HUES6 (cell line): ENCODE results near the gene ZNF12.
"Not testable (repeated sequence)": the region's sequence is repeated elsewhere in the genome, so short reads cannot be mapped to it uniquely, and the experiment has no call there.

ENCODE experiments used
- H3K27ac ChIP-seq: 2 replicates; pipeline ENCODE4 v1.7.0; 2013; ENCODE audit warnings: low read depth, mild to moderate bottlenecking, low read length, inconsistent platforms
- H3K27me3 ChIP-seq: 2 replicates; pipeline ENCODE4 v1.6.1; 2013; ENCODE audit warnings: low read length; ENCODE audit not compliant: control insufficient read depth, insufficient read depth
- H3K36me3 ChIP-seq: 2 replicates; pipeline ENCODE4 v1.6.1; 2013; ENCODE audit warnings: low read length; ENCODE audit not compliant: control insufficient read depth, insufficient read depth
- H3K4me1 ChIP-seq: 2 replicates; pipeline ENCODE4 v1.6.1; 2013; ENCODE audit warnings: low read length; ENCODE audit not compliant: control insufficient read depth, insufficient read depth
- H3K4me3 ChIP-seq: 2 replicates; pipeline ENCODE4 v1.5.1; 2013; ENCODE audit warnings: low read depth, low read length
- H3K9ac ChIP-seq: one replicate; pipeline ENCODE4 v1.6.1; 2013; ENCODE audit warnings: mild to moderate bottlenecking, low read length
- H3K9me3 ChIP-seq: 2 replicates; pipeline ENCODE4 v1.6.1; 2013; ENCODE audit warnings: low read depth, low read length; ENCODE audit not compliant: control insufficient read depth, insufficient read depth

ZNF12 gene

DNA sequence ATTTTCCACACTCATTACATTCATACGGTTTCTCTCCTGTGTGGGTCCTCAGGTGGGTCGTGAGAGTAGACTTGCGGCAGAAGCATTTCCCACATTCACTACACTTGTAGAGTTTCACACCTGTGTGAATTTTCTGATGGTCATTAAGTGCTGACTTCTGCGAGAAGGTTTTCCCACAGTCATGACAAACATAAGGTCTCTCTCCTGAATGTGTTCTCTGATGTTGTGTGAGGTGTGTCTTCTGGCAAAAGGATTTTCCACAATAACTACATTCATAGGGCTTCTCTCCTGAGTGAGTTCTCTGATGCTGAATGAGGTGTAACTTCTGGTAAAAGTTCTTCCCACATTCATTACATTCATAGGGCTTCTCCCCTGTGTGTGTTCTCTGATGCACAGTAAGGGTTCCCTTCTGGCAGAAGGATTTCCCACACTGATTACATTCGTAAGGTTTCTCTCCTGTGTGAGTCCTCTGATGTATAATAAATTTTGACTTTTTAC is 15.1 kb downstream of the ZNF12 start:
- no peak overlapping the region for H3K27ac ChIP-seq
- H3K9me3 ChIP-seq = peaks cover 98% of the 10 kb centered on the region

DNA sequence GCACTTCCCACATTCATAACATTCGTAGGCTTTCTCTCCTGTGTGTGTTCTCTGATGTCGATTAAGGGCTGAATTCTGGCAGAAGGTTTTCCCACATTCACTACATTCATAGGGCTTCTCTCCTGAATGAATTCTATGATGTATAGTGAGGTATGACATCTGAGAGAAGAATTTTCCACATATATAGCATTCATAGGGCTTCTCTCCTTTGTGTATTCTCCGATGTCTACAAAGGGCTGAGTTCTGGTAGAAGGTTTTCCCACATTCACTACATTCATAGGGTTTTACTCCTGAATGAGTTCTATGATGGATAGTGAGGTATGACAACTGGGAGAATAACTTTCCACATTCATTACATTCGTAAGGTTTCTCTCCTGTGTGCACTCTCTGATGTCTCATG is 15.6 kb downstream of the ZNF12 start:
- H3K27ac ChIP-seq = no peak overlapping the region
- no peaks in the 10 kb centered on the region for H3K27me3 ChIP-seq
- peaks cover 98% of the 10 kb centered on the region for H3K36me3 ChIP-seq
- peaks cover 98% of the 10 kb centered on the region for H3K9me3 ChIP-seq
- H3K4me1 ChIP-seq = no peaks in the 10 kb centered on the region
- H3K9ac ChIP-seq = no peak overlapping the region
- H3K4me3 ChIP-seq = peak overlapping the region; percentile 29; the same call in 1 of the 2 replicates

More for the DNA sequence above, 15.1 kb downstream of the ZNF12 start:
- Histone ChIP-seq H3K4me1 (no peaks in the 10 kb centered on the region), H3K4me3 (no peak overlapping the region), H3K27me3 (no peaks in the 10 kb centered on the region), H3K36me3 (peaks cover 99% of the 10 kb centered on the region), H3K9ac (no peak overlapping the region)

DNA sequence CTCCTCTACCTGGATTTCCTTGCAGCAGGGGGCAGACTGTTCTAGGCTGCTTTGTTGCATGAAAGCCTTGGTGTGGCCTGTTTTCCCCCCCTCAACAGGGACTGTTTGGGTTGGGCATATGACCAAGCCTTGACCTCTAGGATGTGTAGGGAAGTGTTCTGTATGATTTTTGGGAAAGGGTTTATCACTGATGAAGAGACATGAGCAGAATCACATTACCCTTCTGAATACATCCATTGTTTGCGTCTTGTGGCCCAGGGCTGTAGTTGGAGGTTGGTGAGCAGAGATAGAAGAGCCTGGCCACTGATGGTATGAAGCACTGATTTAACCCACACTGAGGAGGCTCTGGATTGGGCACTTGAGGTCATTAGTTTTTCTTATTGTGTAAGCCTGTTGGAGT is 26.6 kb downstream of the ZNF12 start:
- Histone ChIP-seq H3K4me3 (no peak overlapping the region), H3K9me3 (peaks cover 90% of the 10 kb centered on the region), H3K27ac (no peak overlapping the region), H3K4me1 (no peaks in the 10 kb centered on the region), H3K36me3 (peaks cover 11% of the 10 kb centered on the region), H3K9ac (no peak overlapping the region), H3K27me3 (no peaks in the 10 kb centered on the region)

DNA sequence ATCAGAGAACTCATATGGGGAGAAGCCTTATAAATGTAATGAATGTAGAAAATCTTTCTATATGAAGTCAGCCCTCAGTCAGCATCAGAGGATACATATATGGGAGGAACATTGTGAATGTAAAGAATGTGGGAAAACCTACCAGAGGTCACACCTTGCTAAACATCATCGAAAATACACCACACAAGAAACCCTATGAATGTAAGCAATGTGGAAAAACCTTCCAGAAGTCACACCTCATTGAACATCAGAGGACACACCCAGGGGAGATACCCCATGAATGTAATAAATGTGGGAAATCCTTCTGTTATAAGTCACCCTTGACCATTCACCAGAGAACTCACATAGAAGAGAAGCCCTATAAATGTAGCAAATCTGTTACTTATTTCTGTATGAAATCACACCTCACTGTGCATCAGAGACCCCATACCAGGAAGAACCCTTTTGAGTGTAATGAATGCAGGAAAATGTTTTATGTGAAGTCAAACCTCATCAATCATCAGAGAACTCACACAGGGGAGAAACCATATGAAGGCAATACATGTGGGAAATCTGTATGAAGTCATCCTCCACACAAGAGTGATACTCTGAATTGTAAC is 30.8 kb downstream of the ZNF12 start:
- no peaks in the 10 kb centered on the region for H3K27me3 ChIP-seq
- peaks cover 18% of the 10 kb centered on the region for H3K36me3 ChIP-seq
- no peak overlapping the region for H3K27ac ChIP-seq
- peaks cover 83% of the 10 kb centered on the region for H3K9me3 ChIP-seq
- peak overlapping the region; percentile 9 for H3K4me3 ChIP-seq
- no peak overlapping the region for H3K9ac ChIP-seq
- no peaks in the 10 kb centered on the region for H3K4me1 ChIP-seq

DNA sequence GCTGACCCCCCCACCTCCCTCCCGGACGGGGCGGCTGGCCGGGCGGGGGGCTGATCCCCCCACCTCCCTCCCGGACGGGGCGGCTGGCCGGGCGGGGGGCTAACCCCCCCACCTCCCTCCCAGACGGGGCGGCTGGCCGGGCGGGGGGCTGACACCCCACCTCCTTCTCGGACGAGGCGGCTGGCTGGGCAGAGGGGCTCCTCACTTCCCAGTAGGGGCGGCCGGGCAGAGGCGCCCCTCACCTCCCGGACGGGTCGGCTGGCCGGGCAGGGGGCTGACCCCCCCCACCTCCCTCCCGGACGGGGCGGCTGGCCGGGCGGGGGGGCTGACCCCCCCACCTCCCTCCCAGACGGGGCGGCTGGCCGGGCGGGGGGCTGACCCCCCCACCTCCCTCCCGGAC is 35.9 kb downstream of the ZNF12 start:
- H3K4me1 ChIP-seq, H3K4me3 ChIP-seq, H3K9ac ChIP-seq, H3K27ac ChIP-seq, H3K27me3 ChIP-seq: not testable (repeated sequence)
- Histone ChIP-seq H3K9me3 (peaks cover 66% of the 10 kb centered on the region), H3K36me3 (peaks cover 31% of the 10 kb centered on the region)

DNA sequence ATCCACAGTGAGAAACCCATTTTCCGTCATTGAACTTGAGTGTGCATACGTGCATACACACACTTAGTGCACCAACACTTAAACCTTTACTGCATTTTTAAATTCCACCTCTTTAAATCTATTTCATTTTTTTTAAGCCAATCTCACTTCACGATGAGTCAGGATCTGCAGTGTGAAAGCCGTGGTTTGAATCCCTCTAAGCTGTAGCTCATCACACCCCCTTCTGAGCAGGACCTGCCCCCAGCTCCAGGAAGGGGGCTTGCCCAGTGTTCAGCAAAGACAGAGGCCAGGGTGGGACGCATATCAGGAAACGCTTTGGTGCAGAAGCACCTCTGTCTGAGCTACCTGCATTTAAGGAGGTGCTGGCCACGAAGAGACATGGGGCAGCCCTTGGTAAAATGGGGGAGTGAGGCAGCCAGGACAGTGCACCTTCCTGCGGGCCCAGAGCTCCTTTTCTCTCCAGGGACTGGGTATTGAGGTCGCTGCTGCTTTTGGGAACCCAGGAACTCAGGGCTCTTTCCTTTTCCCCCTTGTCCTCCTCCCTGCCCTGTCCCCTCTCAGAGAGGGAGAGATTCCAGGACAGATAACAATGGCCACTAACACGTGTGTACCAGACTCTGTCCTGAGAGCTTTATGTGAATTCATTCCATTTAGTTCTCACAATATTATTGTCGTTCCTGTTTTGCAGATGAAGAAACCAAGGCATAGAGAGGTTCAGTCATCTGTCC is 48.0 kb downstream of the ZNF12 start:
- no peaks in the 10 kb centered on the region for H3K9me3 ChIP-seq
- peaks cover 9% of the 10 kb centered on the region; the same call in 1 of the 2 replicates for H3K4me1 ChIP-seq
- no peak overlapping the region for H3K4me3 ChIP-seq
- H3K27me3 ChIP-seq = peaks cover 20% of the 10 kb centered on the region; the same call in 1 of the 2 replicates
- no peak overlapping the region for H3K27ac ChIP-seq
- no peak overlapping the region for H3K9ac ChIP-seq
- no peaks in the 10 kb centered on the region for H3K36me3 ChIP-seq

DNA sequence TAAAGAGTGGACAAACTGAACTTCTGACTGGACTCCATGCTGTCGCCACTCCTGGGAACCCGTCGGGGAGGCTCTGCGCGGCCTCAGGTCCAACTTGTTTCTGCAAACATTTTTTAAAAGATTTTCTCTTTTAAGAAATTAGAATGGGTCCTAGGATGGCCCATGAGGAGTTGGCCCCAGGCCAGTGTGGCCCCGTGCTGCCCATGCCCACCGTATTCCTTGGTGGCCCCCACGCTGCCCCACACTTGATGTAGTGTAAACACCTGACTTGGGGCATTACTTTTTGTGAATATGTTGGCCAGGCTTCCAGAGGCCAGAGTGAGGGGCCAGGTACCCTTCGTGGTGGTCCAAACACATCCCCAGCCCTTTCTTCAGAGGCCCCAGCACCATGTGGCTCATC is 50.3 kb downstream of the ZNF12 start:
- Histone ChIP-seq H3K9ac (no peak overlapping the region), H3K27me3 (peaks cover 20% of the 10 kb centered on the region; the same call in 1 of the 2 replicates), H3K9me3 (no peaks in the 10 kb centered on the region; the same call in 1 of the 2 replicates), H3K36me3 (peaks cover 12% of the 10 kb centered on the region), H3K4me1 (peaks cover 9% of the 10 kb centered on the region; the same call in 1 of the 2 replicates), H3K27ac (no peak overlapping the region), H3K4me3 (no peak overlapping the region)

DNA sequence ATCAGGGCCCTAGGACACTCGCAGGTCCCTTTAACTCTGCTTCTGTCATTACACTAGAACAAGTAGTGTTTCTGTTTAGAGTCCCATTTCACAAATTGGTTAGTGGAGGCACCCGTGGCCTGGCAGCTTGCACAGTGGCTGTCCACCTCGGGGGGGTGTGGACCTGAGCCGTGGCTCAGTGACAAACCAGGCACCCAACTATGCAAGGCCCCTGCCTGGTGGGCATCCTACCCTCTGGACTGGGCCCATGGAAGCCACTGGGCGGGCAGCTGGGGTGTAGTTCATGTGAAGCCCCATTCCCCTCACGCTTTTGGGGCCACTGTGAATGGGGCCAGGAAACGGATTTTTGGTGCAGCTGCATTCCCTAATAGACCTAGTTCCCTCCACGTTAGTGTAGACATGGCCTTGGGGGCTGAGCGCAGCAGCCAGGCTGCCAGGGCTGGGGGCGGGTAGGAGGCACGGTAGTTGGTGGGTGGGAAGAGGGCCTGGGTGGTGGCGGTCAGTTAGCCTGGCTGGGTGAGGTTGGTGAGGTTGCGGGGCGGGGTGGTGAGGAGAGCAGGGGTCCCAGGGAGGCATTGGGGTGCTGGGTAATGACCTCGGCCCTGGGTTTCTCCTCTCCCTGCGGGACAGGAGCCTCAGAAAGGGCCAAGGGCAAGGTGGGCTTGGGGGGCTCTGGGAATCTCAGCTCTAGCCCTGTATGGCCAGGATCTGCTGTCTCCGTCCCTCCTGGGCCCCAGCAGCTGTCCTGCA is 50.9 kb downstream of the ZNF12 start:
- no peaks in the 10 kb centered on the region; the same call in 1 of the 2 replicates for H3K9me3 ChIP-seq
- H3K4me1 ChIP-seq = peaks cover 9% of the 10 kb centered on the region; the same call in 1 of the 2 replicates
- H3K27ac ChIP-seq = no peak overlapping the region
- H3K4me3 ChIP-seq = no peak overlapping the region
- H3K36me3 ChIP-seq = peaks cover 15% of the 10 kb centered on the region
- no peak overlapping the region for H3K9ac ChIP-seq
- peaks cover 20% of the 10 kb centered on the region; the same call in 1 of the 2 replicates for H3K27me3 ChIP-seq

DNA sequence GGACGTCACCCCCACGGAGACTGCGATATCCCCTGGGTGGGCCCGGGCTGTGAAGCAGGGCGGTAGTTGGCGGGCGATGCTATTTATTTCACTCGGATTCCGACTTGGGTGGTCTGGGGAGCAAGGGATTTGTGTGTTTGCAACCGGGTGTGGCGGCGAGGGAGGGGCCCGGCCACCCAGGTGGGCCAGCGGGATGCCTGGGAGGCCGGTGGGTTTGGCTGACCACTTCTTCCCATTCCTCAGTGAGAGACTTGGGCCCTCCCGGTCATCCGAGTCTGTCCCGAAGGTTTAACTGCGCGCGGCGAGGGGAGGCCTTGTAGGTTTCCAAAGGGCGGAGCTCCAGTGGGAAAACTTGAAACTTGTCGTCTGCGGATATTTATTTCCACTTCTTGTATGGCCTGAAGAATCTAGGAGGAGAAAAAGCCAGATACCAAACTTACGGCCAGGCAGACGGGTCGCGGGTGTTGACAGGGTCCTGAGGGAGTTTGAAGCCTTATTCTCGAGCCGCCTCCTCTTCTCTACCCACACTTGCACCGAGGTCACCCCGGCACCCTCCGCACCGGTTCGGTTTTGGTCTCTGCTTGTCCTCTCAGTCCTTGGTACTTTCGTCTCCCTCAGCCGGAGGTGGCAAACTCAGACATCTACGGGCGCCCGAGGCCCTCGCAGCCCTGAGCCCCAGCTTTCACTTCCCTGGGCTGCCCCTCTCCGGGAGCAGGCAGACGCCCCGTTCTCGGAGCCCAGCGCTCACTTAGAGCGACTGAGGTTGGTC is 51.7 kb downstream of the ZNF12 start:
- peaks cover 17% of the 10 kb centered on the region for H3K36me3 ChIP-seq
- peak overlapping the region; percentile 35; the same call in 1 of the 2 replicates for H3K4me3 ChIP-seq
- H3K27ac ChIP-seq = no peak overlapping the region
- H3K9me3 ChIP-seq = no peaks in the 10 kb centered on the region; the same call in 1 of the 2 replicates
- H3K27me3 ChIP-seq = peaks cover 20% of the 10 kb centered on the region; the same call in 1 of the 2 replicates
- peaks cover 9% of the 10 kb centered on the region; the same call in 1 of the 2 replicates for H3K4me1 ChIP-seq
- H3K9ac ChIP-seq = no peak overlapping the region

DNA sequence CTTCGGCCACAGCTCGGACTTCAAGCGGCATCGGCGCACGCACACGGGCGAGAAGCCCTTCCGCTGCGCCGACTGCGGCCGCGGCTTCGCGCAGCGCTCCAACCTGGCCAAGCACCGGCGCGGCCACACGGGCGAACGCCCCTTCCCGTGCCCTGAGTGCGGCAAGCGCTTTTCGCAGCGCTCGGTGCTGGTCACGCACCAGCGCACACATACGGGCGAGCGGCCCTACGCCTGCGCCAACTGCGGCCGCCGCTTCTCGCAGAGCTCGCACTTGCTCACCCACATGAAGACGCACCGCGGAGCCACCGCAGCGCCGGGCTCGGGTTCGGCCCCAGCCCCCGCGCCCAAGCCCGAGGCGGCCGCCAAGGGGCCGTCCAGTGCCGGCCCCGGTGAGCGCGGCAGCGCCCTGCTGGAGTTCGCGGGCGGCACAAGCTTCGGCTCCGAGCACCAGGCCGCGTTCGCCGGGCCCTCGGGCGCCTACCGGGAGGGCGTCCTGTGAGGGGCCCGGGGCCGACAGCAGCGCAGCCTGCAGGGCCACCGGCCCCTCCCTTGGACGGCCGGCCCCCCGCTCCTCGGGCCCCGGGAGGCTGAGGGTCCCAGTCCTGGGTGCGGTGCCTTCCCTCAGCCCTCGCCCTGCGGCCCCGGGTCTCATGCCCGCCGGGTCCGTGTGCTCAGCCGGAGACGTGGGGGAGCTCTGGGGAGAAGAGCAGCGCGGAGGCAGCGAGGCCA is 52.5 kb downstream of the ZNF12 start:
- Histone ChIP-seq H3K9me3 (no peaks in the 10 kb centered on the region; the same call in 1 of the 2 replicates), H3K4me3 (peak overlapping the region; percentile 35; the same call in 1 of the 2 replicates), H3K4me1 (peaks cover 9% of the 10 kb centered on the region; the same call in 1 of the 2 replicates), H3K36me3 (peaks cover 17% of the 10 kb centered on the region), H3K9ac (no peak overlapping the region), H3K27me3 (peaks cover 20% of the 10 kb centered on the region; the same call in 1 of the 2 replicates), H3K27ac (no peak overlapping the region)
